ENCODE data around the gene CIAPIN1.

CIAPIN1 gene

DNA sequence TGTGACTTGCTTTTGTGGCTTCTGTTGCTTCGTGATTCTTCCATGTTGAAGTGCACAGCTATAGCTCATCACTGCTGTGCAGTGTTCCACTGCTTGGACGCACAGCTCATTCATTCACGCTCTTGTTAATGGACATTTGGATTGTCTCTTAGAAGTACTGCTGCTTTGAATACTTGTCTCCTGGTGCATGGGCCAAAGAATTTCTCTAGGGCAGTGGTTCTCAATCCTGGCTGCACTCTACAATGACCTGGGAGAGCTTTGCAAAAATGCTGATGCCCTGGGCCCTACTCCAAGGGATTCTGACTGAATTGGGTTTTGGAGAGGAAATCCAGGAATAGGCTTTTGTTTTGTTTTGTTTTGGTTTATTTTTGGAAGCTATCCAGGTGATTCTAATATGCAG is 22.6 kb downstream of the CIAPIN1 start:
- TF ChIP-seq, protein P1, sequence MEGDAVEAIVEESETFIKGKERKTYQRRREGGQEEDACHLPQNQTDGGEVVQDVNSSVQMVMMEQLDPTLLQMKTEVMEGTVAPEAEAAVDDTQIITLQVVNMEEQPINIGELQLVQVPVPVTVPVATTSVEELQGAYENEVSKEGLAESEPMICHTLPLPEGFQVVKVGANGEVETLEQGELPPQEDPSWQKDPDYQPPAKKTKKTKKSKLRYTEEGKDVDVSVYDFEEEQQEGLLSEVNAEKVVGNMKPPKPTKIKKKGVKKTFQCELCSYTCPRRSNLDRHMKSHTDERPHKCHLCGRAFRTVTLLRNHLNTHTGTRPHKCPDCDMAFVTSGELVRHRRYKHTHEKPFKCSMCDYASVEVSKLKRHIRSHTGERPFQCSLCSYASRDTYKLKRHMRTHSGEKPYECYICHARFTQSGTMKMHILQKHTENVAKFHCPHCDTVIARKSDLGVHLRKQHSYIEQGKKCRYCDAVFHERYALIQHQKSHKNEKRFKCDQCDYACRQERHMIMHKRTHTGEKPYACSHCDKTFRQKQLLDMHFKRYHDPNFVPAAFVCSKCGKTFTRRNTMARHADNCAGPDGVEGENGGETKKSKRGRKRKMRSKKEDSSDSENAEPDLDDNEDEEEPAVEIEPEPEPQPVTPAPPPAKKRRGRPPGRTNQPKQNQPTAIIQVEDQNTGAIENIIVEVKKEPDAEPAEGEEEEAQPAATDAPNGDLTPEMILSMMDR (IDR thresholded peaks at IDR 0.05; ENCODE audit: borderline replicate concordance, insufficient read depth, low read depth, low read length) = no peak
- H3K4me3 ChIP-seq (ENCODE audit: low read depth, low read length) = no peak overlapping the region

DNA sequence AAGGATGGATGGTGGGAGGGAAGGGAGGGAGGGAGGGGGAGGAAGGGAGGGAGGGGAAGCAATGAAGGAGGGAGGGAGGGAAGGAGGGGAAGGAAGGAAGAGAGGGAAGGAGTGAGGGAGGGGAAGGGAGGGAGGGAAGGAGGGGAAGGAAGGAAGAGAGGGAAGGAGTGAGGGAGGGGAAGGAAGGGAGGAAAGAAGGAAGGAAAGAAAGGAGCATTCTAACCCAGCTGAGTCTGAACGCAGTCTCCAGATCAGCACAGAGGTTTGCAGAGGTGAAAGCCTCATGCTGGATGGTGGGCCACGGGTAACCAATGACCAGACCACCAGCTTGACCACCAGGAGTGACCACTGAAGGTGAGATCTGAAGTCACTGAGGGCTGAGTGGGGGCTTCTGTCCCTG is 24.0 kb downstream of the CIAPIN1 start:
- TF ChIP-seq, protein P1 (IDR thresholded peaks at IDR 0.05; ENCODE audit: borderline replicate concordance, insufficient read depth, low read depth, low read length) = no peak
- no peak overlapping the region for H3K4me3 ChIP-seq (ENCODE audit: low read depth, low read length)

DNA sequence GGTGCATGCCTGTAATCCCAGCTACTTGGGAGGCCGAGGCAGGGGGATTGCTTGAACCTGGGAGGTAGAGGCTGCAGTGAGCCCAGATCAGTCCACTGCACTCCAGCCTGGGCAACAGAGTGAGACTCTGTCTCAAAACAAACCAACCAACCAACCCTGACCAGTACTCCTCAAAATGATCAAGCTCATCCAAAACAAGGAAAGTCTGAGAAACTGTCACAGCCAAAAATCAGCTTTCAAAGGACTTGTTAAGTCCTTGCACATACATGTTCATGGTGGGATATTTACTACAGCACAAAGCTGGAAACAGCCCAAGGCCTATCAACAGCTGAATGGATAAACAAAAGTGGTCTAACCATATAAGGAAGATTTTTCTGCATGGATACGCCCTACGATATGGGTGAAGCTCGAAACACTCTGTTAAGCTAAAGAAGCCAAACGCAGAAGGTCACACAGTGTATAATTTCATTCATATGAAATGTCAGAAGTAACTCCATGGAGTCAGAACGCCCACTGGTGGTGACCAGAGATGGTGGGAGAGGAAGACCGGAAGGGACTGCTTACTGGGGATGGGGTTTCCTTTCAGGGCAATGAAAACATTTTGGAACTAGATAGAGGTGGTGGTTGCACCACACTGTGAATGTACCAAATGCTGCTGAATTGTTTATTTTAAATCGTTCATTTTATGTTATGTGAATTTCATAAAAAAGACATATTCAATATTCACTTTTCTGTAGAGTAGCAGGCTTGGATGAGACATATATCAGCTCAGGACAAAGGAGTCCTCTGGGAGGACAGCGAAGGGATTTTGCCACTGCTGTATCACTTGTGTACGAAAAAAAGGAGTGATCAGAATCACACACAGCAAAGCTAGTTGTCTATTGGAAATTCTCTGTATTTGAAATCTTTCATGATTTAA is 24.9 kb downstream of the CIAPIN1 start:
- TF ChIP-seq, protein P1 (IDR thresholded peaks at IDR 0.05; ENCODE audit: borderline replicate concordance, insufficient read depth, low read depth, low read length) = peak; percentile 63; the same call in 1 of the 2 replicates
- H3K4me3 ChIP-seq (ENCODE audit: low read depth, low read length) = no peak overlapping the region

DNA sequence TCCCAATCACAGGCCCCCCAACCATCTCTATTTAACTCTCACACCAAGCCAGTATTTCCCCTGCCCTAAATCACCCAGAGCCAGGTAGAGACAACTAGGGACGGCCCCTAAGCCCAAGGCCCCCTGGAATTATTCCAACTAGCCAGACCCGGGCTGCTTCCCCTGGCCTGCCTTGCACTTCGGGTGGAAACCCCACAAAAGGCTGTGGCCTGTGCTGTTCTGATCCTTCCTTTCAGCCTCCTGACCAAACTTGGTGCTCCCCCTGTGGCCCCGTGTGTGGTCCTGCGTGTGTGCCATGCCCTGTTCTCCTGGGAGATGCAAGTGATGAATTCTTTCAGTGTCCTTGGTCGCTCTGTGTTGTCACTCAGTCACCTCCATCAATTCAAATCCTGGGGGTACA is 27.7 kb downstream of the CIAPIN1 start:
- no peak overlapping the region for H3K4me3 ChIP-seq (ENCODE audit: low read depth, low read length)
- TF ChIP-seq, protein P1 (IDR thresholded peaks at IDR 0.05; ENCODE audit: borderline replicate concordance, insufficient read depth, low read depth, low read length) = no peak

DNA sequence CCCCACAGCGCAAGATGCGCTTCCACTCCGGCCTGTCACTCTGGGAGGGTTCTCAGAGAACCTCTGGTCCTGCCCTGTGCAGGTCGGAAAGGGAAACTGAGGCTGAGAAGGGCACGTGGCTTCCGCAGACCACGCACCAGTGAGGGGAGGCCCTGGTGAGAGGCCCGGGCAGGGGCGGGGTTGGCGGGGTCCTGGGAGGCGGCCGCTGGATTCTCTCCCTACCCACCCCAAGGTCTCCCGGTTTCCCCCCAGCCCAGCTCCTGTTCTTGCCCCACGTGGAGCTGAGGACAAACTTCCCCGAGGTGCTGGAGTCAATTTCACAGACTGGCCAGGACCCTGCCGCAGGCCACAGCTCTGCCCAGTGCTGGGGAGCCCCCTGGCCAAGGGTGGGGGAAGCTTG is 31.1 kb downstream of the CIAPIN1 start:
- TF ChIP-seq, protein P1 (IDR thresholded peaks at IDR 0.05; ENCODE audit: borderline replicate concordance, insufficient read depth, low read depth, low read length) = no peak
- no peak overlapping the region for H3K4me3 ChIP-seq (ENCODE audit: low read depth, low read length)

DNA sequence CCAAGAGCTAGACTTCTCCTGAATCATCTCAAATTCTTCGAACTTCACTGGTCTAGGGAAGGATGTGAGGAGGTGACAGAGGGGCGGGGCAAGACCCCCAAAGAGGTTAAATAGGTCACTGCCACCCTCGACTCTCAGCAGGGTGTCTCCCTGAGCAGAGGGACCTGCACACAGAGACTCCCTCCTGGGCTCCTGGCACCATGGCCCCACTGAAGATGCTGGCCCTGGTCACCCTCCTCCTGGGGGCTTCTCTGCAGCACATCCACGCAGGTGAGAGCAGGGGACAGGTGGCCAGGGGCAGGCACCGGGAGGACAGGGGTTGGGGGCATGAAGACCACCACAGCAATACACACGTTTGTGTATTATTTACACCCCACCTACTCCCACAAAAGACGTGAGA is 33.5 kb downstream of the CIAPIN1 start:
- TF ChIP-seq, protein P1 (IDR thresholded peaks at IDR 0.05; ENCODE audit: borderline replicate concordance, insufficient read depth, low read depth, low read length) = no peak
- peak overlapping the region; percentile 24 for H3K4me3 ChIP-seq (ENCODE audit: low read depth, low read length)

DNA sequence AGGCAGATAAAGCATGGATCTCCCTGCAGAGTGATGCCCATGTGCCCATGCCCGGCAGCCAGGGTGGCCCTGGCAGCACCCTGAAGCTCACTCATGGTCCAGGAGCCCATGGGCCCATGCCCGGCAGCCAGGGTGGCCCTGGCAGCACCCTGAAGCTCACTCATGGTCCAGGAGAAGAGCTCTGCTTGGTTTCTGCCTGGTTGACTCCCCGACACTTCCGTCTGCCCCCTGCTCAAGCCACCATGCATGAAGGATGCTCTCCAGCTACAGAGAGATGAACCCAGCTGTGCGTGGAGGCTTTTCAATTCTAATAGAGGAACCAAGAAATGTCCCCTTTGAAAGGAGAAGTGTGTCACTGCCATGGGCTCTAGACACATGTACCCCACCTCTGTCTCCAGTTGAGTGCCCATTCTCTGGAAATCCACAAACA is 33.9 kb downstream of the CIAPIN1 start:
- TF ChIP-seq, protein P1 (IDR thresholded peaks at IDR 0.05; ENCODE audit: borderline replicate concordance, insufficient read depth, low read depth, low read length) = no peak
- peak overlapping the region; percentile 21 for H3K4me3 ChIP-seq (ENCODE audit: low read depth, low read length)
